SKM-1 treated with dmso at 0.1 percent for 144 hours (cell line): ENCODE results near the gene SMIM34.
"Not testable (repeated sequence)": the region's sequence is repeated elsewhere in the genome, so short reads cannot be mapped to it uniquely, and the experiment has no call there.

Source experiments
- DNase-seq: peaks from one replicate; lab custom pipeline; 2025; ENCODE audit not compliant: unreplicated experiment; lab: John Stamatoyannopoulos, UW

The SMIM34 gene

GRCh38 chr21:34374462-34374861, 49.3 kb downstream of the SMIM34 start:
- not testable (repeated sequence) for DNase-seq

- no peak for DNase-seq
Measured at GRCh38 chr21:34372321-34372720, 51.4 kb downstream of the SMIM34 start.

GRCh38 chr21:34369741-34370140, 54.0 kb downstream of the SMIM34 start:
- no peak for DNase-seq
